ENCODE data around the gene ARL8A.

Gene ARL8A

DNA sequence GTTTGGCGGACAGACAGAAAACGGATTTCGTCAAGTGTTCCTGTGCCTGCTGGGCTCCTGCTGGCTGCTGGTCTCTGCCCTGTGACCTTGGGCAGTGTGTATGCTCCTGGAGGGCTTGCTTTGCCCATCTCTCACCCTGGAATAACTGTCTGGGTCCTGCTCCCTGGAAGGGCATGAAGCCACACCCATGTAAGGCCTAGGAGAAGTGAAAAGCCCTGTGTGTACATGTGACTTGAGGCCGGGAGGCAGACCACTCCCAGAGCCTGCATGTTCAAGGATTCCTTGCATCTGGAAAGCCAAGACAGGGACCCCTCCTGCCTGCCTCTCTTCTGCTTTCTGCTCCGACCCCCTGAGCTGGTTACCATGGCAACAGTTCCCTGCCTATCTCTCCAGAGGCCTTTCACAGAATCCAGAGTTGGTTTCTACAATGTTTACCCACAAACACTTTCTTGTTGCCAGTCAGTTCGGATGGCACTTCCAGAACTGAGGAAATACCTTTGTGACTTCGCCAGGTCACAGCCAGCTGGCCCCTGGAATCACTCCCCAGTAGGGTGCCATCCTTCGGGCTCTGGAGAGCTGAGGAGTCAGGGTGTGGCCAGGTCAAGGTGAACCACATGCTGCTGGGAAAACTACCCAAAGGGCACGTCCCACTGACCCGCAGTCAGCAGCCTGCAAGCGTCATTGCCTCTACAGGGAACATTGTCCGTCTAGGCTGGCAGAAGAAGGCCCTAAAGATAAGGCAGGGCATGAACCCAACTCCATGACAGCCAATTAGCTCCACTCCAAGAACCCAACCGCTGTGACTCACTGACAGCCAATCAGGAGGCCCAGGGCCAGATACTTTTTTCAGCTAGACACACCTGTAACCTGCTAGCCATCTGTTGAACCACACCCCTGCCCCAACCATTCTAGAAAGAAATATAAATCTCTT is 36.5 kb downstream of the ARL8A start:
- no peak for DNase-seq

DNA sequence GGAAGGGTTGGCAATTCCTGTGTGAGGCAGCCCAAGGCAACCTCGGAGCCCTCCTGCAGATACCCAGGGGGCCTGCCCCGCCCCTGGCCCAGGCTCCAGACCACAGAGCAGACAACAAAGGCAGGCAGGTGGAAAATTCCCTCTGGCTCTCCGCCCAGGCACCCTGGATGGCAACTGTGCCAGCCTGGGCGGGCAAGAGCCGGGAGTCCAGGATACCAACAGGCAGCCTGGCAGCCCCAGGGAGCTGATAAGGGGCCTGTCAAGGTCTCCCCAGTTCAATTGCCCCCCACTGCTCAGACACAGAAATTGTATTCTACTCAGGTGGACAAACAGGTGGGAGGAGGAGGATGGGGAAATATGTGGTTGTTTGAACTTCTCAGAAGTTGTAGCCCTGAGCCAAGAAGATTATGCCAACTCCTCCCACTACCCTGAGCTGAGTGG is 37.2 kb downstream of the ARL8A start:
- no peak for DNase-seq

DNA sequence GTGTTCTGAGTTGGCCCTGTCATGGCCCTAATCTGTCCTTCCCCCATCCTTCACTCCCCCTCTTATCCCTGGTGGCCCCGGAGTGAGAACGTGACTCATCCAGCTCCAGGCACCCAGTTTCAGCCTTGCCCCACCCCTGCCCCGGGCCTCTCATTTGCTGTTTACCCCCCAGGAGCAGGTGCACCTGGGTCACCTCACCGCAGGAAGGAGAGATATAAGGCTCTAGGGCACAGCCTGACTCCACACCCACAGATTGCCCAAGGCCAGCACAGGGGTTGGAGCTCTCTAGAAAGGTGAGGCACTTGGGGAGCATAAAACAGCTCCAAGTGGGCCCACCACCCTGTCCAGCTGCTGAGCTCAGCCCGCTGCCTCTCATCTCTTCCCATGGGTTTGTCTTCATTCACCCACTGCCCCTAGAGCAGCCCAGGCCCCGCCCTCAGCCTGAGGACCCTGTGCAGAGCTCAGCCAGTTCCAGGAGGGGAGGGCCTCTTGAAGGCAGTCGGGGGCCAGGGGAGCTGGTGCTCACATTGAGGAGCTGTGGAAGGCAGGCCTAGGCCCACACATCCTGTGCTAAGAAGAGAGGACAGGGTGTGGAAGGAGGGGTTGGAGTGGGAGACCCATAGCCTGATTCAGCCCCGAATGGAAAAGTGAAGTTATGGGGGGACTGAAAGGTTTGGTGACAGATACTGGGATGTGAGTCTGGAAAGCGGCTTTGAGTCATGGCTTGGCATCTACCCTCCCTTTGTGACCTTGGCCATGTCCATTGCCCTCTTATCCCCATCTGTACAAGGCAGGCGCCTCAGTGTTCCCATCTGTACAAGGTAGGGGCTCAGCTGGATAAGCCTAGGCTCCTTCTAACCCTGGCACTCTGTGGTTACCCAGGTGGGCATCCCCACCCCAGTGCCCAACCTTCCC is 37.9 kb downstream of the ARL8A start:
- DNase-seq = no peak

DNA sequence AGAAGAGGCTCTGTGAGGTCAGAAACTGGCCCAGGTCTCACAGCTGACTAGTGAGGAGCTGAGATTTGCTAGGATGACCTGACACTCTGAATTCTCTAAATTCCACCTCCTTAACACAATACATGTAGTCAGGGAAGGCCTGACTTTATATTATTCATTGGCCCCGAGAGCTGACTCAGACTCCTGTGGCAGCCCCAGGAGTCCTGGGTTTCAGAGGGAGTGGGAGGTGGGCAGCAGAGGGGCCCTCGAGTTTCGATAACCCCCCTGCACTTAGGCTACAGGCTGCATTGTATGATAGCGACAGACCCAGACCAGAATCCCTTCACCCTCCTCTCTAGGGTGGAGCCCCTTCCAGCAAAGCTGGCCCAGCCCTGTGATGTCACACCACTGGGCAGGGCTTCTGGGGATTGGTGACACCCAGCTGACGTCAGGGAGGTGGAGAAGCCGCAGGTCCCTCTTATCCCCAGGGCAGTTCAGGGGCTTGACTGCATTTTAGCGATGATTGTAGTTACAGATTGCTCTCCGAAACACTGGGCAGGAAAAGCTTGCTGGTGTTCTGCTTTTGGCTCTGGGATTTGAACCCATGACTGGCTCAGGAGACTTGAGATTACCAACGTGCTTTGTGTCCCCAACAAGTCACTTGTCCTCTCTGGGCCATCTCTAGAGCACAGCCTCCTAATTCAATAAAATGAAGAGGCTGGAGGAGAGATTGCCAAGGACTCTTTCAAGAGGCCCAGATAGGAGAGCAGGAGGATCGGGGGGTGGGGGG is 38.8 kb downstream of the ARL8A start:
- no peak for DNase-seq

DNA sequence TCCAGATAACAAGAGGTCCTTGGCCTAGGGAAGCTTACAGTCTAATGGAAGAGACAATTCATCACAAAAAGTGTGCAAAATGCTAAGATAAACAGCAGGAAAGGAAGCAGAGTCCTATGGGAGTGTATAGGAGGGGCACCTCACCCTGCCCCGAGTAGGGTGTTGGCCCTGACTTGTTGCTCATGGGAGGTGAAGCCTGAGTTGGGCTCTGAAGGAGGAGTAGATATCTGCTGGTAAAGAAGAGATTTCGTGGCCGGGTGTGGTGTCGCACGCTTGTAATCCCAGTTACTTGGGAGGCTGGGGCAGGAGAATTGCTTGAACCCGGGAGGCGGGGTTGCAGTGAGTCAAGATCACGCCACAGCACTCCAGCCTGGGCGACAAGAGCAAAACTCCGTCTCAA is 40.5 kb downstream of the ARL8A start:
- DNase-seq = no peak

DNA sequence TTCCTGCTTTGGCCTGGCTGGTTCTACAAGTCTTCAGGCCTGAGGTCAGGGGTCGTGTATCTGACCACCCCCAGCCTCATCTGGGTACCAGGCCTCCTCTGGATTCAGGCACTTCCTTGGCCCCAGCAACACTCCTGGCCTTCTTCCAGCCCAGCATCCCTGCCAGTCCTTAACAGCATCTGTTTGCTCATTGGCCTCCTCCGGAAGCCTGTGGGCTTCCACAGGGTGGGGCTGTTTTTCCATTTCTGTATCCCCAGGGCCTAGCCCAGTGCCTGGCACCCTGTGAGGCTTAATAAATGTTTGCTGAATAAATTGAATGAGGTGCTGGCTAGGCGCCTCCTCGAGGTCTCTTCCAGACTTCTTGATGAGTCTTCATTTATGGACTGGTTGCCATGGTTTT is 43.4 kb downstream of the ARL8A start:
- DNase-seq = no peak

DNA sequence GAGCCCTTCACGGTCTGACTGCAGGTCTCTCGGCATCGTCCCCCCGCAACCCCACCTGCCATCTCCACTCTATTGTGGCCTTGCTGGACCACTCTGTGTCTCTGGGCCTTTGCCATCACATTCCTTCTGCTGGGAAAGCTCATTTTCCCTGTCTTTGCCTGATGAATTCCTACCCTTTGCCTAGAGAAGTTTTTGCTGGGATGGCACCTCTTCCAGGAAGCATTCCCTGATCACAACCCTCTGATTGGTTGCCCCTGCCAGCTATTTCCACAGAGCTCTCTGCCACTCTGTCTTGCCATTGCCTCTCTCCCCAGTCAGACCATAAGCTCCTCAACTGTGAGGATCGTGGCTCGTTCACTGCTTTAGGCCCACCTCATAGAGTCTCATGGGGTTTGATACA is 50.7 kb downstream of the ARL8A start:
- no peak for DNase-seq

DNA sequence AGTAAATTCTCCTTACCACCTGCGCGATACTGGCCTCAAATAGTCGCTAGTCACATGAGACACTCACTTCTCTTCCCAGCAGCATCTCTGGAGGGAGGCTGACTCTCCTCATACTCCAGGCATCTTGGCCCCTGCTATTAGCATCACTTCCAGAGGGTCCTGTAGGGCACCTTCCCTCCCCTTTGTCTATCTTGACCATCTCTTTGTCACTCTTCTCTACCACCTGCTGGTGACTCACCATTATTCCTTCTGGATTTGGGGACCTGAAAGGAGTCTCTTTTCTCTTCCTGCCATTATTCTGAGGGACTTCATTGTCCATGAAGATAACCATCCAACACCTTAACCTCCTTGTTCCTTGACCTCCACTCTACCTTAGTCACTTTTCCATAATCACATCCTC is 53.5 kb downstream of the ARL8A start:
- DNase-seq = no peak

DNA sequence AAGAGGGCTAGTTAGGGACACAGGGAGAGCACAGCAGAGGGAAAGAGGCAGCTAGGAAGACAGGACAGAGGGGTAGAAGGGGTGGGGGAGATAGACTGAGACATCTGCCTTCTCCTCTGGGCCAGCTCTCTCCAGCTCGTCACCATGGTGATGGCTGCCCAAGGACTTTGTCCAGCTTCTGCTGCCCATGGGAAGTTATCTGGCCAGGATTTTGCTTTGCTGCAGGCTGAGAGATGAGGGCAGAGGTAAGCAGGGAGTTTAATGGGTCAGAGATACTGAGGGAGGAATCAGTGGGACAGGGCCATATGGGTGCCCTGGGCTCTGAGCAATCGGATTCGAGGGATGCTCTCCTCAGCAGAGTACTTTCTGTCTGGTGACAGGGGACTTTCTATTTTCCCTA is 56.3 kb downstream of the ARL8A start:
- DNase-seq = no peak

DNA sequence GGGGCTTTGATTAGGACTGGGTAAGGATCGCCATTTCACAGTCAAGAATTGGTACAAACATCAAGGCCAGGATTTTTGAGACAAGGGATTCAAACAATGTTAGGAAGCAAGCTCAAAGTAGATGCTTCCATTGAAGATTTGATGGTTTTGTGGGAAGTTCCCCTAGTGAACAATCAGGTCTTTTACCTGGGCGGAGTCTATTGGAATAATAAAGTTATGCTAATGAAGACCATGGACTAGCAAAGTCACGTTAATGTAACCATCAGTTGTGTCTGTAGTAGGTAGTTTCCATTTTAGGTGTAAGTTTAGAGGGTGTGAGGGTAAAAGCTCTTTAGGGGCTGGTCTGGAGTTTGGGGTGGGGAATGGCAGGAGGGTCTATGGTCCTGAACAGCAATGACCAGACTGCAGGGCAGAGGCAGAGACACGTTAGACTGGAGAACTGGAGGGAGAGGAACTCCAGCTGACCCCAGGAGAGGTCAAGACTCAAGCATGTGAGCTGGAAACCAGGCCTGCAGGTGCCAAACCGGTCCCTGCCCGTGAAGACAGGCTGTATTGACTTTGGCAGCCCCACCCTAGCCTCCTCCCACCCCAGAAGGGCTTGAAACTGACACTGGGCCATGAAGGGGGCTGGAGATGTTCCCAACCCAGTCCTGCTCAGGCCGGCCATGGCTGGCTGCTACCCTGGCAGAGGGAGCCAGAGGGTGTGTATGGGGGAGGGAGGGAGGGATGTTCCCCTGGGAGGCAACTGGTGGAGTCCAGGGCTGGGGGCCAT is 57.8 kb downstream of the ARL8A start:
- no peak for DNase-seq

DNA sequence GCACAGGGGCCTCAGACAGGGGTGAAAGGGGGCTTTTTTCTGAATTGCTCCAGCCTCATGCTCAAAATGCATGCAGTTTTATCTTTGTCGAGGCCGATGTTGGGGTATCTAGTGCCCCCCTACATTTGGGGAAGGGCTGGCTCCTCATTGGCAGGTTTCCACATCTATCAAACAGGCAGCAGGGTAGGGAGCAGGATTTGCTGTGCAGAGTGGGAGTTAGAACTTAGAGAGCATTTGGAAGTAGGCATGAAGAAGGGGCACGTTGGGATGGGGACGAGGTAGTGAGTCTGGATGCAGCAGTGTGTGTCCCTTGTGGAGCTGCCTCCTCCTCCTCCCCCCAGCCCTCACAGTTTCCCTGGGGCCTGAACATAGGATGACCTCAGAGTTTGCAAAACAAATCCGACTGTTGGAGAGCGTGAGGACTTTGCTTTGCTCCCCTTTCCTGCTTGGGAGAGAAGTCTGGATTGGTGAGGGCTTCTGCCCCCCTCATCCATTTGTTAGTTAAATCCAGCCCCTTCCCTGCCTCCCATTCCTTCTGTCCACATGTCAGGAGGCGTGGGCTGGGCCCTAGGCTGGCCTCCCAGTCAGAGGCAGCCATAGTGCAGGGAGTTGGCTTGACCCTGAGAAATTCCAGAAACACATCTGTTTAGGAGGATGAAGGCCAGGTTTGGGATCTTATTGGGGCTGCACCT is 58.7 kb downstream of the ARL8A start:
- DNase-seq = no peak

DNA sequence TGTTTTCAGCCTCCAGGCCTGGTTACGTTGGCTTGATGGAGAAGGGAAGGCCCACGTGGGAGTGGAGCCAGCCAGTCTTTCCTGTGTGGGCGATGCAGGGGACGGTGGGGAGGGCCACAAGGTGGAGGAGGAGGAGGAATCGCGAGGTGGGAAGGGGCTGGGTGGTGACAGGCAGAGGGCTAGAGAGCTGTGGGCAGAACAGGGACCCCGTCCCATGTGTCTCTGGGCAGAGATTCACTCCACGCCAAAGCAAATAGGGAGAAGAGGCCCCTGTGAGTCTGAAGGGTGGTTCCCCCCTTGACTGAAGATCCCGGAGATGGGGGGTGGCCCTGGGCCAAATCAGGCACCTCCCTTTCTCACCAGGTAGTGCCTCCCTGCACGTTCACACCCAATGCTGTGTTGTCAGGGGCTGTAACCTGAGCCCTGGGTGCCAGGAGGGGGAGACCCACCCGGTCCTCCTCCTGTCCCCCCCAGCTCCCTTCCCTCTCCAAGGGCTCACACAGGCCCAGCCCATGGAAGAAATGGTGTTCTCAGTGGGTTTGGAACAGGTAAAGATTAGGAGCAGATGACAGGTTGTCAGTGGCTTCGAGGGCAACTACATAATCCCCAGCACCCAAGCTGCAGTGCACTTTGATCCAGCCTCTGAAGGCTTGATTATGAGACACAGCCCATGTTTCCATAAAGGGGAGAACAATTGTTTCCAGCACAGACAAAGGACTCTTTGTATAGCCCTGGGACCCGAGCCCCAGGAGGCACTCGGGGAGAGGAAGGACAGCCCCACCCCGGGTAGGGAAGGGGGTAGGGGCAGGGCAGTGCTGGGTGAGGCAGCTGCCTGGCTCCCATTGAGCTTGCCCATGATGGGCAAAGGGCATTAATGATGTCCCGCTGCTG is 59.5 kb downstream of the ARL8A start:
- DNase-seq = no peak
